HepG2 (cell line): ENCODE results near the gene PPP1R12B. TPM values are rescaled to one million over a fixed set of nuclear protein-coding genes. Genes with fewer than 3 reads are reported as not detected.
"Not testable (repeated sequence)": the region's sequence is repeated elsewhere in the genome, so short reads cannot be mapped to it uniquely, and the experiment has no call there.

Experiments used
- ATAC-seq: fragments of 200-7000 bp; cut with Tn5 transposase; 3 replicates; pipeline ENCODE4 v1.9.1; 2020; ENCODE audit warnings: mild to moderate bottlenecking, moderate library complexity
- BruUV-seq: library from RNA; stranded (reverse); fragments of 400-500 nt; replicated peaks from 2 replicates; lab custom pipeline; 2021; lab: Mats Ljungman, UMichigan
- CTCF ChIA-PET: fragments of 300-600 bp; formaldehyde crosslinking; extraction: SDS; loops from one replicate; lab custom pipeline; 2021; ENCODE audit warnings: low total read pairs, inconsistent platforms, low intra/inter-chr PET ratio; lab: Yijun Ruan, JAX
- POLR2A ChIA-PET: fragments of 350-600 bp; sonication (Branson Sonifier 250); formaldehyde crosslinking; loops from one replicate; lab custom pipeline; 2020; ENCODE audit warnings: antibody characterized with exemption, inconsistent platforms; lab: Yijun Ruan, JAX
- DNase-seq: peaks from one replicate; pipeline ENCODE4 v3.0.0-alpha.2; 2015; ENCODE audit warnings: low spot score
- FAIRE-seq: peaks from 3 replicates; lab custom pipeline; 2011; peaks lifted over from hg19 to GRCh38; lab: Jason Lieb, UNC
- H2AFZ ChIP-seq: one replicate; pipeline ENCODE4 v1.6.1; 2011; ENCODE audit warnings: low read length, inconsistent platforms
- H3K27ac ChIP-seq: fragments of 300-600 bp; 3 replicates; pipeline ENCODE4 v1.8.0; 2011; ENCODE audit warnings: mixed run types, mild to moderate bottlenecking, mixed read lengths, low read length, inconsistent platforms; ENCODE audit not compliant: insufficient read depth; ENCODE audit errors: extremely low read length
- H3K27me3 ChIP-seq, 2 experiments: fragments of 200-600 bp in 1 of 2; 2 replicates in 1 of 2; 3 replicates in 1 of 2; pipeline versions ENCODE4 v1.6.0 to v1.8.0; 2011; ENCODE audit warnings: low read length in 2 of 2, mild to moderate bottlenecking in 2 of 2, moderate library complexity in 2 of 2, inconsistent platforms in 1 of 2; ENCODE audit not compliant: insufficient read depth in 2 of 2, control insufficient read depth in 1 of 2
- H3K36me3 ChIP-seq, 2 experiments: fragments of 200-600 bp in 1 of 2; replicated peaks in 1 of 2; 2 replicates in 1 of 2; 3 replicates in 1 of 2; pipeline versions ENCODE4 v1.5.1 to v1.8.0; 2011; ENCODE audit warnings: low read length in 2 of 2, inconsistent platforms in 1 of 2; ENCODE audit not compliant: insufficient read depth in 2 of 2, control insufficient read depth in 1 of 2
- H3K4me1 ChIP-seq: 2 replicates; pipeline ENCODE4 v1.5.1; 2012; ENCODE audit warnings: low read length, inconsistent platforms; ENCODE audit not compliant: insufficient read depth
- H3K4me2 ChIP-seq: 2 replicates; pipeline ENCODE4 v1.6.0; 2011; ENCODE audit warnings: low read depth, low read length, inconsistent platforms
- H3K4me3 ChIP-seq, 3 experiments: fragments of 200-600 bp in 1 of 3; sonication (generic), shearing (Covaris generic) in 1 of 3; replicated peaks in 1 of 3; 2 replicates each; pipeline ENCODE4 v1.5.1; 2011 to 2016; ENCODE audit warnings: low read length in 3 of 3, inconsistent platforms in 2 of 3, low read depth in 2 of 3, mild to moderate bottlenecking in 2 of 3, control low read depth in 1 of 3, mixed read lengths in 1 of 3; ENCODE audit not compliant: insufficient read depth in 1 of 3
- H3K79me2 ChIP-seq: one replicate; pipeline ENCODE4 v1.6.1; 2011; ENCODE audit warnings: low read length, inconsistent platforms; ENCODE audit not compliant: insufficient read depth
- H3K9ac ChIP-seq: 2 replicates; pipeline ENCODE4 v1.6.0; 2011; ENCODE audit warnings: mild to moderate bottlenecking, low read depth, low read length, inconsistent platforms; ENCODE audit not compliant: insufficient read depth
- H3K9me3 ChIP-seq: 2 replicates; pipeline ENCODE4 v1.5.1; 2012; ENCODE audit warnings: mild to moderate bottlenecking, low read length
- H4K20me1 ChIP-seq: 2 replicates; pipeline ENCODE4 v1.6.0; 2011; ENCODE audit warnings: inconsistent platforms, mild to moderate bottlenecking, low read length, moderate library complexity; ENCODE audit not compliant: insufficient read depth
- ARID4A ChIP-seq: sonication (generic); formaldehyde crosslinking; IDR thresholded peaks from 2 replicates; pipeline ENCODE4 v1.5.0; 2020; ENCODE audit warnings: mild to moderate bottlenecking, missing genetic modification reagents, borderline replicate concordance
- EEA1 ChIP-seq: sonication (generic); formaldehyde crosslinking; IDR thresholded peaks from 2 replicates; pipeline ENCODE4 v1.5.1; 2020; ENCODE audit warnings: mild to moderate bottlenecking, missing genetic modification reagents, borderline replicate concordance
- HNF4A ChIP-seq: sonication (generic); formaldehyde crosslinking; IDR thresholded peaks from 2 replicates; pipeline ENCODE4 v1.4.0; 2020; ENCODE audit warnings: missing genetic modification reagents
- RARA ChIP-seq: IDR thresholded peaks from 2 replicates; pipeline ENCODE4 v1.6.1; 2016; ENCODE audit warnings: missing genetic modification reagents, missing compliant biosample characterization
- RXRB ChIP-seq: IDR thresholded peaks from 2 replicates; pipeline ENCODE4 v1.6.1; 2016; ENCODE audit warnings: borderline replicate concordance, missing genetic modification reagents, missing compliant biosample characterization
- SP1 ChIP-seq, 2 experiments: fragments of 450-650 bp in 1 of 2; sonication (generic) in 1 of 2; formaldehyde crosslinking in 1 of 2; IDR thresholded peaks; 2 replicates each; pipeline versions ENCODE4 v1.4.0 to v1.6.1; 2016 to 2020; ENCODE audit warnings: missing genetic modification reagents in 1 of 2
- TARDBP ChIP-seq: sonication (generic); formaldehyde crosslinking; IDR thresholded peaks from 2 replicates; pipeline ENCODE4 v1.8.0; 2022; ENCODE audit warnings: mild to moderate bottlenecking, missing genetic modification reagents
- ZNF276 ChIP-seq: sonication (generic); formaldehyde crosslinking; IDR thresholded peaks from 2 replicates; pipeline ENCODE4 v1.4.0; 2020; ENCODE audit warnings: mild to moderate bottlenecking, low read depth, missing genetic modification reagents
- ZNF691 ChIP-seq: sonication (generic); formaldehyde crosslinking; IDR thresholded peaks from 2 replicates; pipeline ENCODE4 v1.4.0; 2020; ENCODE audit warnings: missing genetic modification reagents, low read depth, mild to moderate bottlenecking, borderline replicate concordance
- WGBS: methylation state at CpG from one replicate; pipeline ENCODE4 v1.1.6; 2017; ENCODE audit warnings: low lambda C conversion rate; 5-methylcytosine and 5-hydroxymethylcytosine counted together
- in situ Hi-C: cut with HindIII; loops from 2 replicates; pipeline ENCODE4 v1.10.0; 2017; ENCODE audit warnings: low pct_unique_long_range_greater_than_20kb; ENCODE audit not compliant: extremely low pct_ligation_motif_present
- intact Hi-C: fragments of 100-400 bp; cut with micrococcal nuclease; formaldehyde crosslinking; loops from one replicate; pipeline ENCODE4 v1.10.0; 2022; ENCODE audit not compliant: unreplicated experiment
- polyA plus RNA-seq, 8 experiments: library from polyadenylated mRNA; depleted of rRNA in 3 of 8; stranded (reverse) in 7 of 8; unstranded in 1 of 8; fragments of >200 nt; fragmentation: Illumina TruSeq in 4 of 8; extraction: Trizol in 4 of 8; gene quantifications; 2 replicates each; pipeline versions ENCODE4 v1.2.1 to v1.2.3, GENCODE V29; 2011 to 2016; ENCODE audit warnings: low read depth in 4 of 8, missing spikeins in 1 of 8, mixed read lengths in 1 of 8; ENCODE audit not compliant: insufficient read depth in 1 of 8
- total RNA-seq, 5 experiments: library from RNA; depleted of rRNA; stranded (reverse); fragments of >200 nt; fragmentation: Illumina TruSeq; extraction: Trizol; gene quantifications; 2 replicates each; pipeline ENCODE4 v1.2.3, GENCODE V29; 2016; ENCODE audit warnings: low read depth in 1 of 5

The PPP1R12B gene
- total and polyA plus RNA-seq, 2 of the 13 experiments (the other 11 are each of a cell fraction or from before 2014, with no cell fraction given) = 12.0 to 13.6 TPM

GRCh38 chr1:202370906-202371305, 22.4 kb downstream of the PPP1R12B start:
- H3K9me3 ChIP-seq, BruUV-seq, H3K4me3 ChIP-seq, H3K27ac ChIP-seq, H2AFZ ChIP-seq, H4K20me1 ChIP-seq, FAIRE-seq, H3K79me2 ChIP-seq, H3K9ac ChIP-seq, ATAC-seq, H3K4me1 ChIP-seq, DNase-seq, POLR2A ChIA-PET, H3K36me3 ChIP-seq, in situ Hi-C loops, H3K4me2 ChIP-seq, H3K27me3 ChIP-seq, CTCF ChIA-PET, intact Hi-C loops: not testable (repeated sequence)
- 91% methylated on average over 4 of the region's 4 CpGs for WGBS

- no peak overlapping the region for H3K4me3 ChIP-seq
- no peaks in the 10 kb centered on the region for H3K27me3 ChIP-seq
- no peak overlapping the region for H3K4me2 ChIP-seq
- H3K9ac ChIP-seq = no peak overlapping the region
- no peak for DNase-seq
- no peak for ATAC-seq
- H3K27ac ChIP-seq = no peak overlapping the region
- in situ Hi-C loops = no loop called here
- H2AFZ ChIP-seq = no peak overlapping the region
- TF ChIP-seq ARID4A (CRISPR knock-in tag) = no peak
- no peak for TF ChIP-seq SP1 (IDR thresholded peaks at IDR 0.05)
- TF ChIP-seq SP1 (CRISPR knock-in tag; IDR thresholded peaks at IDR 0.05) = no peak
- TF ChIP-seq RARA (CRISPR knock-in tag) = no peak
- no peak for TF ChIP-seq EEA1 (CRISPR knock-in tag)
- no peak for TF ChIP-seq RXRB (CRISPR knock-in tag)
- no peak for TF ChIP-seq HNF4A (CRISPR knock-in tag)
- TF ChIP-seq TARDBP (CRISPR knock-in tag) = no peak
- no peak for TF ChIP-seq ZNF276 (CRISPR knock-in tag)
- TF ChIP-seq ZNF691 (CRISPR knock-in tag) = no peak
- FAIRE-seq = no peak
- ChIA-PET POLR2A (no interaction called here), CTCF (no interaction called here)
- intact Hi-C loops = no loop called here
- no peaks in the 10 kb centered on the region for H3K36me3 ChIP-seq
- no peaks in the 10 kb centered on the region for H4K20me1 ChIP-seq
- no TSS peak for BruUV-seq
- no peaks in the 10 kb centered on the region for H3K79me2 ChIP-seq
- no peaks in the 10 kb centered on the region for H3K9me3 ChIP-seq
- no peaks in the 10 kb centered on the region for H3K4me1 ChIP-seq
Measured at GRCh38 chr1:202374099-202374498, 25.6 kb downstream of the PPP1R12B start.
